ENCODE data around the gene CAMK2D. TPM values are rescaled to one million over a fixed set of nuclear protein-coding genes. Genes with fewer than 3 reads are reported as not detected.

The CAMK2D gene
- total RNA-seq, 2 experiments from 2014 or later, result 29.9 to 32.9 TPM

DNA sequence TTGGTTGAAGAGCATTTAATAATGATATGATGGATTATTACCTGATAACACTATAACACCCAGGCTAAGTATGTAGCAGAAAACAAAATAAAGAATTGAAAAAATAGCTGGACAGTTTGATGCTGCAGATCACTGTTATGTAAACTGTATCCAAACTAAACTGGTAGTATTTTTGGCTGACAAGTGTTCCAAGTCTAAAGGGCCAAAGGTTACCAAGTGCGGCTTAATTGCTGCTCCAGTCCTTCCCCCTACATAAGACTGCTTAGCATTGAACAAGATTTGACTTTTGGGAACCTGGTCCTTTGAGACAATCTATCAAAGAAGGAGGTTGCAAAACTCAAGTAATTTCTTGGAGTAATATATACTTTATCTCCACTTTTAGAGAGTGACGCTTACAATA, 249.6 kb downstream of the CAMK2D start:
- DNase-seq (no peak), ATAC-seq (ENCODE audit: poor library complexity) (no peak)
- Mint-ChIP-seq H3K27ac (no peak overlapping the region), H3K4me3 (no peak overlapping the region), H3K4me1 (ENCODE audit: low read depth) (no peaks in the 10 kb centered on the region), H3K36me3 (ENCODE audit: low read depth) (peaks cover 73% of the 10 kb centered on the region), H3K9me3 (no peaks in the 10 kb centered on the region), H3K27me3 (no peaks in the 10 kb centered on the region)
- ChIA-PET POLR2A (no interaction called here), CTCF (no interaction called here)
- intact Hi-C loops (cut with DNase I, micrococcal nuclease), result no loop called here
- H3K27ac ChIP-seq (ENCODE audit: low read depth in 1 of 2, low read length in 2 of 2), result no peak overlapping the region
- H3K4me3 ChIP-seq (ENCODE audit: low read length), result no peak overlapping the region
- H3K27me3 ChIP-seq (ENCODE audit: control insufficient read depth in 1 of 2, insufficient read depth in 2 of 2, low read length in 2 of 2), result no peaks in the 10 kb centered on the region
- H3K4me1 ChIP-seq (ENCODE audit: insufficient read depth, low read length), result no peaks in the 10 kb centered on the region
- H3K36me3 ChIP-seq (ENCODE audit: insufficient read depth, low read length), result peaks cover 60% of the 10 kb centered on the region
- H3K9me3 ChIP-seq (ENCODE audit: control insufficient read depth in 1 of 2, insufficient read depth in 1 of 2, low read length in 2 of 2), result no peaks in the 10 kb centered on the region
- TF ChIP-seq, protein P1, sequence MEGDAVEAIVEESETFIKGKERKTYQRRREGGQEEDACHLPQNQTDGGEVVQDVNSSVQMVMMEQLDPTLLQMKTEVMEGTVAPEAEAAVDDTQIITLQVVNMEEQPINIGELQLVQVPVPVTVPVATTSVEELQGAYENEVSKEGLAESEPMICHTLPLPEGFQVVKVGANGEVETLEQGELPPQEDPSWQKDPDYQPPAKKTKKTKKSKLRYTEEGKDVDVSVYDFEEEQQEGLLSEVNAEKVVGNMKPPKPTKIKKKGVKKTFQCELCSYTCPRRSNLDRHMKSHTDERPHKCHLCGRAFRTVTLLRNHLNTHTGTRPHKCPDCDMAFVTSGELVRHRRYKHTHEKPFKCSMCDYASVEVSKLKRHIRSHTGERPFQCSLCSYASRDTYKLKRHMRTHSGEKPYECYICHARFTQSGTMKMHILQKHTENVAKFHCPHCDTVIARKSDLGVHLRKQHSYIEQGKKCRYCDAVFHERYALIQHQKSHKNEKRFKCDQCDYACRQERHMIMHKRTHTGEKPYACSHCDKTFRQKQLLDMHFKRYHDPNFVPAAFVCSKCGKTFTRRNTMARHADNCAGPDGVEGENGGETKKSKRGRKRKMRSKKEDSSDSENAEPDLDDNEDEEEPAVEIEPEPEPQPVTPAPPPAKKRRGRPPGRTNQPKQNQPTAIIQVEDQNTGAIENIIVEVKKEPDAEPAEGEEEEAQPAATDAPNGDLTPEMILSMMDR (IDR thresholded peaks at IDR 0.05), result no peak

DNA sequence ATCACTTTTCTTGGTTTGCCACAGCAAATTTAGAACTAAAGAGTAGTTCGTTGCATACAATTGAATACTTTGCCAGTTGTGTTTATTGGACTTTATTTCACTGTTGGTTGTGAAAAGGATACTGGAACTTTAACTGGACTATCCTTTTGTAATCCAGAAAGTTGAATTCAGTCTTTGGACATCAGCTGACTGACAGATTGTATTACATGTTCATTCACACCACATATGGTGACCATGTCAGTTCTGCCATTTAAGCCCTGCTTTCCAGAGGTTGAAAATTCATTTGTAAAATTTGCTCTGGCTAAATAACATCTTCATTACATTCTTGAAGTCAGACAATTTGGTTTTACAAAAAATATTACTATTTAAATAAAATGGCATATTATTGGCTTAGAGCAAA, 251.7 kb downstream of the CAMK2D start:
- ChIA-PET POLR2A (no interaction called here), CTCF (no interaction called here)
- H3K9me3 Mint-ChIP-seq, result no peaks in the 10 kb centered on the region
- ATAC-seq (ENCODE audit: poor library complexity) (no peak), DNase-seq (no peak)
- Histone ChIP-seq H3K27ac (ENCODE audit: low read depth in 1 of 2, low read length in 2 of 2) (no peak overlapping the region), H3K27me3 (ENCODE audit: control insufficient read depth in 1 of 2, insufficient read depth in 2 of 2, low read length in 2 of 2) (no peaks in the 10 kb centered on the region), H3K4me3 (ENCODE audit: low read length) (no peak overlapping the region), H3K9me3 (ENCODE audit: control insufficient read depth in 1 of 2, insufficient read depth in 1 of 2, low read length in 2 of 2) (no peaks in the 10 kb centered on the region), H3K36me3 (ENCODE audit: insufficient read depth, low read length) (peaks cover 59% of the 10 kb centered on the region), H3K4me1 (ENCODE audit: insufficient read depth, low read length) (no peaks in the 10 kb centered on the region)
- H3K27me3 Mint-ChIP-seq, result no peaks in the 10 kb centered on the region
- no peaks in the 10 kb centered on the region for H3K4me1 Mint-ChIP-seq (ENCODE audit: low read depth)
- no peak overlapping the region for H3K4me3 Mint-ChIP-seq
- peaks cover 76% of the 10 kb centered on the region for H3K36me3 Mint-ChIP-seq (ENCODE audit: low read depth)
- intact Hi-C loops (cut with DNase I, micrococcal nuclease), result no loop called here
- TF ChIP-seq, protein P1 (IDR thresholded peaks at IDR 0.05), result no peak
- H3K27ac Mint-ChIP-seq, result no peak overlapping the region

DNA sequence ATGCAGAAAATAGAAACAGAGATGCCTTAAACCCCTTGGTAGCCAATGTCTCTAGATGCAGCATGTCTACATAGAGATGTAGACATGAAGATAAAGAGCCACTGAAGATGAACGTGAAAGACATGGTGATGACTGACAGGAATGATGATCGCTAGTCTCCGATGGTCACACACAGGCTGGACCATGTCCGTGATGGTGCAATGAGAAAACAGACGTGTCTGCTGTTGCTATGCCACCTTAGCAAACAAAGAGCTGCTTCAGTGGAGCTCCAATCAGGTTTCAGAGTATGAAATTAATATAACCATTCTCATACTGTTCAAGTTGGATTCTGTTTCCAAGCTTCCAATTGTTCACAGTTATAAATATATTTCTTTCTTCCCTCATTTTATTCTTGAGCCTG, 256.5 kb downstream of the CAMK2D start:
- ATAC-seq (ENCODE audit: poor library complexity) (no peak), DNase-seq (no peak)
- no peaks in the 10 kb centered on the region for H3K9me3 ChIP-seq (ENCODE audit: control insufficient read depth in 1 of 2, insufficient read depth in 1 of 2, low read length in 2 of 2)
- no peak overlapping the region for H3K27ac ChIP-seq (ENCODE audit: low read depth in 1 of 2, low read length in 2 of 2)
- intact Hi-C loops (cut with DNase I, micrococcal nuclease), result no loop called here
- Mint-ChIP-seq H3K36me3 (ENCODE audit: low read depth) (peaks cover 69% of the 10 kb centered on the region), H3K9me3 (no peaks in the 10 kb centered on the region), H3K4me3 (no peak overlapping the region), H3K27me3 (no peaks in the 10 kb centered on the region), H3K27ac (no peak overlapping the region), H3K4me1 (ENCODE audit: low read depth) (no peaks in the 10 kb centered on the region)
- H3K4me1 ChIP-seq (ENCODE audit: insufficient read depth, low read length), result no peaks in the 10 kb centered on the region
- CTCF ChIA-PET, result no interaction called here
- H3K36me3 ChIP-seq (ENCODE audit: insufficient read depth, low read length), result peaks cover 36% of the 10 kb centered on the region
- POLR2A ChIA-PET, result no interaction called here
- no peak overlapping the region for H3K4me3 ChIP-seq (ENCODE audit: low read length)
- no peaks in the 10 kb centered on the region for H3K27me3 ChIP-seq (ENCODE audit: control insufficient read depth in 1 of 2, insufficient read depth in 2 of 2, low read length in 2 of 2)
- TF ChIP-seq, protein P1 (IDR thresholded peaks at IDR 0.05), result no peak

Measured in CD4-positive, alpha-beta T cell (primary cell).